GM12874 (cell line): ENCODE measurements around the gene PHF1.

ENCODE experiments used
- CTCF ChIP-seq: IDR thresholded peaks from 2 replicates; pipeline ENCODE4 v1.5.1; 2011; ENCODE audit warnings: low read depth, mild to moderate bottlenecking, control low read depth, low read length, moderate library complexity; ENCODE audit not compliant: insufficient read depth

Gene PHF1

GRCh38 chr6:33380272-33380981, 30.4 kb upstream of the PHF1 start:
- TF ChIP-seq CTCF, result no peak

GRCh38 chr6:33383427-33384185, 27.2 kb upstream of the PHF1 start:
- no peak for TF ChIP-seq CTCF

- no peak for TF ChIP-seq CTCF
These were observed 26.2 kb upstream of the PHF1 start for GRCh38 chr6:33384581-33385020.

- TF ChIP-seq CTCF, result no peak
These were observed 20.6 kb upstream of the PHF1 start for GRCh38 chr6:33390173-33390572.

GRCh38 chr6:33390767-33391277, 20.0 kb upstream of the PHF1 start:
- no peak for TF ChIP-seq CTCF

- TF ChIP-seq CTCF, result peak; percentile 98
These were observed 19.4 kb upstream of the PHF1 start, which contains the start of gene KIFC1 for GRCh38 chr6:33391278-33391921. Gene KIFC1 (plus strand): TSS chr6:33391823. CDS start chr6:33391986, 163 bp downstream.

GRCh38 chr6:33391922-33392594, 18.8 kb upstream of the PHF1 start:
- TF ChIP-seq CTCF, result no peak
